ENCODE data around the gene NRDE2. TPM values are rescaled to one million over a fixed set of nuclear protein-coding genes. Genes with fewer than 3 reads are reported as not detected.

NRDE2 gene
- total RNA-seq, 1 experiment from 2014 or later: 6.5 TPM

GRCh38 chr14:90275820-90276219 lies 55.9 kb downstream of the NRDE2 start:
- no peak for DNase-seq
- Histone ChIP-seq H3K4me3 (no peak overlapping the region), H4K20me1 (ENCODE audit: insufficient read depth) (no peaks in the 10 kb centered on the region; the same call in 1 of the 2 replicates), H3K4me2 (no peak overlapping the region), H3K9me3 (ENCODE audit: insufficient read depth, low read depth) (no peaks in the 10 kb centered on the region), H3K79me2 (ENCODE audit: low read depth) (no peaks in the 10 kb centered on the region), H3K4me1 (replicated peaks; ENCODE audit: insufficient read depth) (no peaks in the 10 kb centered on the region), H3K27me3 (ENCODE audit: insufficient read depth, low read depth) (no peaks in the 10 kb centered on the region), H3K36me3 (ENCODE audit: low read depth) (no peaks in the 10 kb centered on the region), H3K27ac (no peak overlapping the region), H3F3A (ENCODE audit: insufficient read depth, low read depth) (0 out of 2 replicates have a peak, but pooled peaks cover 7% of the 10 kb centered on the region), H3K9me2 (ENCODE audit: insufficient read depth) (no peaks in the 10 kb centered on the region), H2AFZ (no peak overlapping the region)
- BruUV-seq (replicated peaks): no TSS peak
- intact Hi-C loops (cut with micrococcal nuclease; ENCODE audit: unreplicated experiment): no loop called here
- CTCF ChIA-PET: no interaction called here
- POLR2A ChIA-PET (ENCODE audit: unreplicated experiment): no interaction called here
- TF ChIP-seq EZH2 (IDR thresholded peaks at IDR 0.05; ENCODE audit: low read depth): no peak
- TF ChIP-seq, protein P1, sequence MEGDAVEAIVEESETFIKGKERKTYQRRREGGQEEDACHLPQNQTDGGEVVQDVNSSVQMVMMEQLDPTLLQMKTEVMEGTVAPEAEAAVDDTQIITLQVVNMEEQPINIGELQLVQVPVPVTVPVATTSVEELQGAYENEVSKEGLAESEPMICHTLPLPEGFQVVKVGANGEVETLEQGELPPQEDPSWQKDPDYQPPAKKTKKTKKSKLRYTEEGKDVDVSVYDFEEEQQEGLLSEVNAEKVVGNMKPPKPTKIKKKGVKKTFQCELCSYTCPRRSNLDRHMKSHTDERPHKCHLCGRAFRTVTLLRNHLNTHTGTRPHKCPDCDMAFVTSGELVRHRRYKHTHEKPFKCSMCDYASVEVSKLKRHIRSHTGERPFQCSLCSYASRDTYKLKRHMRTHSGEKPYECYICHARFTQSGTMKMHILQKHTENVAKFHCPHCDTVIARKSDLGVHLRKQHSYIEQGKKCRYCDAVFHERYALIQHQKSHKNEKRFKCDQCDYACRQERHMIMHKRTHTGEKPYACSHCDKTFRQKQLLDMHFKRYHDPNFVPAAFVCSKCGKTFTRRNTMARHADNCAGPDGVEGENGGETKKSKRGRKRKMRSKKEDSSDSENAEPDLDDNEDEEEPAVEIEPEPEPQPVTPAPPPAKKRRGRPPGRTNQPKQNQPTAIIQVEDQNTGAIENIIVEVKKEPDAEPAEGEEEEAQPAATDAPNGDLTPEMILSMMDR (conservative IDR thresholded peaks at IDR 0.05): no peak

DNA sequence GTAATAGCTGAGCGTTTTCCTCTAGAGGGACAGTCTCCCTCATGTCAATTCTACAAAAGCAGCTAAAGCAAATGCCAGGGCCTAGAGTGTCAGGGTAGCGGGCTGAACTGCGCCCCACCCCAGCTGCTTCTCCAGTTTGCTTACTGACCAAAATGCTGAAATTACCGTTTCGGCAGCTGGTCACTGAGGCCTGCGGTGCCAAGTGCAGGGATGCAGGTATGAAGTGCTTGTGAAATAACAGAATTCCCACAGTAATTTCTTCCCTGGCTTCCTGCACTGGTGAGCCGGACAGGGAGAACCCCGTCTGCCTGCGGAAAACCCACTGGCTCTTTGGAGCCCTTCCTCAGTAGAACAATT lies 56.3 kb downstream of the NRDE2 start:
- intact Hi-C loops (cut with micrococcal nuclease; ENCODE audit: unreplicated experiment): no loop called here
- H3K79me2 ChIP-seq (ENCODE audit: low read depth): no peaks in the 10 kb centered on the region
- TF ChIP-seq EZH2 (IDR thresholded peaks at IDR 0.05; ENCODE audit: low read depth): no peak
- TF ChIP-seq, protein P1 (conservative IDR thresholded peaks at IDR 0.05): no peak
- POLR2A ChIA-PET (ENCODE audit: unreplicated experiment): no interaction called here
- H3K27ac ChIP-seq: no peak overlapping the region
- H3K4me3 ChIP-seq: no peak overlapping the region
- no peak overlapping the region for H2AFZ ChIP-seq
- no peaks in the 10 kb centered on the region; the same call in 1 of the 2 replicates for H4K20me1 ChIP-seq (ENCODE audit: insufficient read depth)
- no peaks in the 10 kb centered on the region for H3K4me1 ChIP-seq (replicated peaks; ENCODE audit: insufficient read depth)
- no peak for DNase-seq
- 0 out of 2 replicates have a peak, but pooled peaks cover 7% of the 10 kb centered on the region for H3F3A ChIP-seq (ENCODE audit: insufficient read depth, low read depth)
- H3K36me3 ChIP-seq (ENCODE audit: low read depth): no peaks in the 10 kb centered on the region
- H3K27me3 ChIP-seq (ENCODE audit: insufficient read depth, low read depth): no peaks in the 10 kb centered on the region
- BruUV-seq (replicated peaks): no TSS peak
- H3K4me2 ChIP-seq: no peak overlapping the region
- no peaks in the 10 kb centered on the region for H3K9me3 ChIP-seq (ENCODE audit: insufficient read depth, low read depth)
- CTCF ChIA-PET: no interaction called here
- H3K9me2 ChIP-seq (ENCODE audit: insufficient read depth): no peaks in the 10 kb centered on the region

DNA sequence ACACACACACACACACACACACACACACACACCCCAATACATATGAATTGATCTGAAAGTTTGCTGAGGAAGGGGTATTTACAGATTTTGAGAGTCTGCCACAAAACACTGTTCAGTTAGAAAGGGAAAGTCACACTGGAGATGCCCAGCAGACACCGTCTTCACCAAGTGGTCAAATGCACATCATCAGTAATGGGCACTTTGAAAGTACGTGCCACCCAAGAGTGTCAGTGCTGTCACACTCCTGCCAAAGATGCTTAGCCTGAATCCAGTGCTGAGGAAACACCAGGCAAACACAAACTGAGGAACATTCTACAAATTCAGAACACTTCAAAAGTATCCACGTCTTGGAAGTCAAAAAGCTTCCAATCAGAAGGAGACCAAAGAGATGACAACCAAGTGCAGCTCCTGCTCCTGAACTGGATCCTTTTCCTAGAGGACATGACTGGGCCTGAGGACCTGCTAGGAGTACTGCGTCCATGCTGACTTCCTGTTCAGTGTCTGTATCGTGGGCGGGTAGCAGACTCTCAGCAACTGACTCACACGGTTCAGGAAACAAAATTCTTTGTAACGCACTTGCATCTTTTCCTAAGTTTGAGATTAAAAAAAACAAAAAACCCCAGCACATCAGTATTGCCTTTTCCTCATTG lies 56.8 kb downstream of the NRDE2 start:
- Histone ChIP-seq H3K4me2 (no peak overlapping the region), H3F3A (ENCODE audit: insufficient read depth, low read depth) (0 out of 2 replicates have a peak, but pooled peaks cover 7% of the 10 kb centered on the region), H3K9me2 (ENCODE audit: insufficient read depth) (no peaks in the 10 kb centered on the region), H3K4me3 (no peak overlapping the region), H4K20me1 (ENCODE audit: insufficient read depth) (no peaks in the 10 kb centered on the region; the same call in 1 of the 2 replicates), H2AFZ (no peak overlapping the region), H3K36me3 (ENCODE audit: low read depth) (no peaks in the 10 kb centered on the region), H3K79me2 (ENCODE audit: low read depth) (no peaks in the 10 kb centered on the region), H3K27me3 (ENCODE audit: insufficient read depth, low read depth) (no peaks in the 10 kb centered on the region), H3K27ac (no peak overlapping the region), H3K9me3 (ENCODE audit: insufficient read depth, low read depth) (no peaks in the 10 kb centered on the region), H3K4me1 (replicated peaks; ENCODE audit: insufficient read depth) (no peaks in the 10 kb centered on the region)
- ChIA-PET POLR2A (ENCODE audit: unreplicated experiment) (no interaction called here), CTCF (no interaction called here)
- BruUV-seq (replicated peaks): no TSS peak
- TF ChIP-seq EZH2 (IDR thresholded peaks at IDR 0.05; ENCODE audit: low read depth): no peak
- TF ChIP-seq, protein P1 (conservative IDR thresholded peaks at IDR 0.05): no peak
- intact Hi-C loops (cut with micrococcal nuclease; ENCODE audit: unreplicated experiment): no loop called here
- no peak for DNase-seq

All from PC-9 (cell line).